ENCODE results near the gene PACSIN2. TPM values are rescaled to one million over a fixed set of nuclear protein-coding genes. Genes with fewer than 3 reads are reported as not detected.
A peak's percentile ranks its signal among the peaks of the same experiment; 100 is the strongest.

Gene PACSIN2
- total RNA-seq, 3 donors from 2014 or later (not counting 1 experiment from before 2014, with no cell fraction given) = 37.1 to 48.5 (median 47.6) TPM

GRCh38 chr22:42947211-42947990 is 67.5 kb downstream of the PACSIN2 start:
- 86% methylated on average over 12 of the region's 13 CpGs for WGBS (ENCODE audit: insufficient coverage)
- no peak overlapping the region for H3K27ac ChIP-seq (ENCODE audit: low read length)
- H3K27ac Mint-ChIP-seq = peak overlapping the region; percentile 52 to 56

DNA sequence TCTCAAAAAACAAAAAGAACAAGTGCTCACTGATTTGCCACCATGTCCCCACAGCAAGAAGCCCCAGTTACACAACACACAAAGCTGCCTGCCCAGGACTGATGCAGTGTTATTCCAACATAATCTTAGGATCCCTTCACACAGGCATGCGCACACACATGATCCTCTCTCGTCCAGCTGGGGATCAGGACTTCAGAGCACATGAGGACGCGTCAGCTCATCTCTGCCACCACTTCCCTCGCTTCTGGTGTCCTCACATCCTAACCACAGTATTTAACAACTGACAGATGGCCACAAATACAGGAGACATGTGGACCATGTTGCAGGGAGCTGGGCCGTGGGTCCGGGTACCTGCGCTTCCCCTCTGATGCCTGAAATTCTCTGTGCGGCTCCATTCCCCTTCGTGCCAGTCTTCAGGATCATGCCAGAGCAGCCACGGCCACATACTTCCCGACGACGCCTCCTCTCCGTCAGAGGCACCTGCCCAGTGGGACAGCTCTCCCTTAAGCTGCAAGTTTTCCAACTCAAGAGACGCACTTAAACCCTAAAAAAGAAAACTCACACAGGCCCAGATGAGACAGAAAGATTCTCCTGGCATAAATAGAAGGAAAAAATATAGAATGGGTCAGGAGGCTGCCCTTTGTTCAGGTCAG is 68.3 kb downstream of the PACSIN2 start:
- WGBS (ENCODE audit: insufficient coverage) = 73% methylated on average over 15 of the region's 16 CpGs
- Mint-ChIP-seq H3K27ac (peak overlapping the region; percentile 52 to 56), H3K4me3 (peak overlapping the region; percentile 72), H3K27me3 (ENCODE audit: low read depth in 2 of 2) (no peaks in the 10 kb centered on the region), H3K36me3 (peaks cover 5% of the 10 kb centered on the region), H3K4me1 (peaks cover 41 to 55% of the 10 kb centered on the region in 2 donors), H3K9me3 (no peaks in the 10 kb centered on the region)
- Histone ChIP-seq H3K27me3 (ENCODE audit: control insufficient read depth, insufficient read depth, low read length) (no peaks in the 10 kb centered on the region), H3K4me1 (ENCODE audit: control insufficient read depth, insufficient read depth, low read length) (peaks cover 30% of the 10 kb centered on the region), H3K4me3 (ENCODE audit: low read length) (no peak overlapping the region), H3K36me3 (ENCODE audit: control insufficient read depth, insufficient read depth, low read length) (no peaks in the 10 kb centered on the region), H3K27ac (ENCODE audit: low read length) (no peak overlapping the region), H3K9me3 (ENCODE audit: control insufficient read depth, insufficient read depth, low read length) (no peaks in the 10 kb centered on the region)
- ATAC-seq (peak in 1 of 3 donors; percentile 56), DNase-seq (no peak)
- intact Hi-C loops (cut with micrococcal nuclease) = no loop called here
- no peak for TF ChIP-seq CTCF (IDR thresholded peaks at IDR 0.05)

More at GRCh38 chr22:42947211-42947990, 67.5 kb downstream of the PACSIN2 start:
- DNase-seq (no peak), ATAC-seq (peak in 1 of 3 donors; percentile 26)
- H3K9me3 ChIP-seq (ENCODE audit: control insufficient read depth, insufficient read depth, low read length) = no peaks in the 10 kb centered on the region
- Mint-ChIP-seq H3K4me1 (peaks cover 47 to 60% of the 10 kb centered on the region in 2 donors), H3K4me3 (peak overlapping the region; percentile 72), H3K36me3 (peaks cover 5% of the 10 kb centered on the region), H3K27me3 (ENCODE audit: low read depth in 2 of 2) (no peaks in the 10 kb centered on the region), H3K9me3 (no peaks in the 10 kb centered on the region)
- no peaks in the 10 kb centered on the region for H3K36me3 ChIP-seq (ENCODE audit: control insufficient read depth, insufficient read depth, low read length)
- TF ChIP-seq CTCF (IDR thresholded peaks at IDR 0.05) = no peak
- H3K27me3 ChIP-seq (ENCODE audit: control insufficient read depth, insufficient read depth, low read length) = no peaks in the 10 kb centered on the region
- peaks cover 30% of the 10 kb centered on the region for H3K4me1 ChIP-seq (ENCODE audit: control insufficient read depth, insufficient read depth, low read length)
- intact Hi-C loops (cut with micrococcal nuclease) = no loop called here
- H3K4me3 ChIP-seq (ENCODE audit: low read length) = no peak overlapping the region

GRCh38 chr22:42945736-42946135 is 69.2 kb downstream of the PACSIN2 start:
- no peaks in the 10 kb centered on the region for H3K9me3 Mint-ChIP-seq
- peaks cover 41 to 49% of the 10 kb centered on the region in 2 donors for H3K4me1 Mint-ChIP-seq
- DNase-seq (no peak), ATAC-seq (peak in 2 of 3 donors; percentile 18 to 66)
- H3K27ac ChIP-seq (ENCODE audit: low read length) = no peak overlapping the region
- no peak for TF ChIP-seq CTCF (IDR thresholded peaks at IDR 0.05)
- no peaks in the 10 kb centered on the region for H3K9me3 ChIP-seq (ENCODE audit: control insufficient read depth, insufficient read depth, low read length)
- no peak overlapping the region for H3K4me3 ChIP-seq (ENCODE audit: low read length)
- H3K4me3 Mint-ChIP-seq = peak overlapping the region; percentile 41
- no peaks in the 10 kb centered on the region for H3K27me3 ChIP-seq (ENCODE audit: control insufficient read depth, insufficient read depth, low read length)
- peaks cover 30% of the 10 kb centered on the region for H3K4me1 ChIP-seq (ENCODE audit: control insufficient read depth, insufficient read depth, low read length)
- no peaks in the 10 kb centered on the region for H3K27me3 Mint-ChIP-seq (ENCODE audit: low read depth in 2 of 2)
- 46% methylated on average over 5 of the region's 5 CpGs for WGBS (ENCODE audit: insufficient coverage)
- no peaks in the 10 kb centered on the region for H3K36me3 ChIP-seq (ENCODE audit: control insufficient read depth, insufficient read depth, low read length)
- intact Hi-C loops (cut with micrococcal nuclease) = no loop called here
- H3K36me3 Mint-ChIP-seq = peaks cover 5% of the 10 kb centered on the region
- H3K27ac Mint-ChIP-seq = peak overlapping the region; percentile 11 to 52

Data from natural killer cell (primary cell).